GM19238 (cell line): ENCODE measurements around the gene ETNK2.

Experiments used
- DNase-seq: peaks from one replicate; pipeline ENCODE4 v3.0.0; 2011; ENCODE audit warnings: low spot score; ENCODE audit not compliant: insufficient read length

Gene ETNK2, protein sequence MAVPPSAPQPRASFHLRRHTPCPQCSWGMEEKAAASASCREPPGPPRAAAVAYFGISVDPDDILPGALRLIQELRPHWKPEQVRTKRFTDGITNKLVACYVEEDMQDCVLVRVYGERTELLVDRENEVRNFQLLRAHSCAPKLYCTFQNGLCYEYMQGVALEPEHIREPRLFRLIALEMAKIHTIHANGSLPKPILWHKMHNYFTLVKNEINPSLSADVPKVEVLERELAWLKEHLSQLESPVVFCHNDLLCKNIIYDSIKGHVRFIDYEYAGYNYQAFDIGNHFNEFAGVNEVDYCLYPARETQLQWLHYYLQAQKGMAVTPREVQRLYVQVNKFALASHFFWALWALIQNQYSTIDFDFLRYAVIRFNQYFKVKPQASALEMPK

DNA sequence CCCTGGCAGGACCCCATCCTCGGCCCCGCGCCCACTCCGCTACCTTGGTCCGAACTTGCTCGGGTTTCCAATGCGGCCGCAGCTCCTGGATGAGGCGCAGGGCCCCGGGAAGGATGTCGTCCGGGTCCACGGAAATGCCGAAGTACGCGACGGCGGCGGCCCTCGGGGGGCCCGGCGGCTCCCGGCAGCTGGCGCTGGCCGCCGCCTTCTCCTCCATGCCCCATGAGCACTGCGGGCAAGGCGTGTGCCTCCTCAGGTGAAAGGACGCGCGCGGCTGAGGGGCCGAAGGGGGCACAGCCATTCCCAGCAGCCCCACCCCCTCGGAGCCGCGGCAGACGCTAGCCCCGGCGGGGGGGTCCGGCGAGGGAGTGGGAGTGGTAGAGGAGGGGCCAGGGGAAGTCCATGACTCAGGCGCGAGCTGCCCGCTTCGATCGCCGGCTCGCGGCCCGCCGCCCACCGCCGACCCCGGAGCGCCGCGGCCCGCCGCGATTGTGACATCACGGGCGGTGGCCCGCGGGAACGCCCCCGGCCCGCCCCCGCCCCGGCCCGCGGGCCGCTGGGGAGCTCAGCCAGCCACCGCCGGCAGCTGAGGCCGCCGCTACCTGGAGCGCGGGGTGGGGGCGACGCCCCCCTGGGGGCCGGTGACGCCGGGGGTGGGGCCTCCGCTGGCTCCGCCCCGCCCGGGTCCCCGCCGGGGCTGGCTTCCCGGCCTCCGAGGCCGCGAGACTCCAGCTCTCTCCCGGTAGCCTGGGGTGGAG lies at the start of gene ETNK2:
Gene ETNK2, minus strand, starts transcription at position 493 of the 758 bp plus-strand sequence. Its CDS starts 192 bp downstream, at position 301.
- DNase-seq, result no peak

- no peak for DNase-seq
Observed at GRCh38 chr1:204201348-204202040, 49.6 kb upstream of the ETNK2 start.

- no peak for DNase-seq
Observed at GRCh38 chr1:204199579-204199978, 47.7 kb upstream of the ETNK2 start.

DNA sequence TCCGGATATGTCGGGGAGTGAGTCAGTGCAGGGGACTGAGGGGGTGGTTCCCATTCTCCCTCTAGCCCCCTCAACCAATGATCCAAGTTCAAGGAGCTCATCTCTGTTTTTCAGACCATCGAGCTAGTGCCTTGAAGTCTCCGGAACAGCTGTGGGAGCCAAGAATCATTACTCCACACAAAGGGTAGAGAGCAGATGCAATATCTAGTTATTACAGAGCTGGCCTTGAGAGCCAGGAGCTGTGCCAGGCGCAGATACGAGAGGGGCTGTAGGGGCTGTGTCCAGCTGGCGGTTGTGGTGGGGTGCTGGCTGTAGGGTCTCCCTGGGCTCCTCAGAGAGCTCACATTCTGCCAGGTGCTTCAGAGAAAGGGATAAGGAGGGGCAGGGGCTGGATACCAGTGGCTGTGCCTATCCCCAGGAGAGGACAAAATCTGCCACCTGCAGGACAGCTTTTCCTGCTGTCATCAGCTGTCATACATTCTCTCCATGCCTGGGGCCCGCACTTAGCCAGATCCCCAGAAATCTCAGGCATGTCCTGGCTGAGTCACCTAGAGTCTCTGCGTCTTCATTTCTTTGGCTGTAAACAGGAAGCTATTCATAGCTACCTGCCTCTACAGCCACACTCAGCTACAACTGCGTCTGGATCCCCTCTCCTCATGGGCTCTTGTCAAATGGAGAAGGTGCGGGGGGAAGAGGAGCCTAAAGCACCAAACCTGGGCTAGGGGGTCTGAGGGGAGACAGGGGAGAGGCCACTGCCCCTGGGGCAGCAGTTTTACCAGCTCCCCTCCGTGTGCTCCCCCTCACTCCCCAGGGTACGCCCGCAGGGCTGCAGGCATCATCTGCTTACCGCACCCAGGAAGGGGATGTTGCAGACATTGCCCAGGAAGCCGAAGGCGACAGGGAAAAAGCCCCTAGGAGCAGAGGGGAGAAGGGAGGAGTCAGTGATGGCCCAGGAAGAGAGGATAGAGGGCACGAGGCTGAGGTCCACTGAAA lies 46.8 kb upstream of the ETNK2 start:
- DNase-seq, result no peak

GRCh38 chr1:204197068-204197467 lies 45.2 kb upstream of the ETNK2 start:
- no peak for DNase-seq

DNA sequence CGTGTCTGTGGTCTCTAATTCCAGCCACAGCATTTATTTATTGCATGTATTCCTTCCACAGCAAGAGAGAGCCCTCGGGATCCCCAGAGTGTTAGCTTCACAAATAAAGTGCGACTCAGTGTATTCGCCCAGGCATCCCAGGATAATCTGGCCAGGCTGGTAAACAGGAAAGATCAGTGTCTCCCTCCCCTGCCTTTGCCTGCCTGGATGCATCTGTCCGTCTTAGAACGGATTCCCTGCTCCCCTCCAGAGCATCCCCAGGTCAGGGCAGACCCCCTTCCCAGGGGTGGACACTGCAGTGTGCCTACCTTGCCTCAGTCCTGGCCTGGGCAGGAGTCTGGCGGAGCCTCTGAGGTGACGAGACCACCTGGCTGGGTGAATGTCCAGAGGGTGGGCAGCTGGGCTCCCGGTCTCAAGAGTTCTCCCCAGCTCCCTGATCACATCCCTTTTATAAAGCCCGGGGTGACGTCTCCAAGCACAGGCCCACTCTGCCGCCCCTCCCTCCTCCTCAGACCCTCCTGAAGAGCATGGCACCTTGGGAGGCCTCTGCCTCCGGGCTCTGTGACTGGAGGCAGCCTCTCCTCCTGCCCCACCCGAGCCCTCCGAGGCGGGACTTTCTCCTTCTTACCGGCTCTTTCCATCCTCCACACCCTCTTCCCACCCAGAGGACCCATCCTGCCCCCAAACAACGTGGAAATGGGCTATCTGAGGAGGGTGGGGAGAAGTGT lies 44.4 kb upstream of the ETNK2 start, which contains the start of gene KISS1:
Gene KISS1, minus strand, starts transcription at position 424 of the 728 bp plus-strand sequence. CDS start 3,615 bp downstream, outside the sequence.
- DNase-seq, result no peak

DNA sequence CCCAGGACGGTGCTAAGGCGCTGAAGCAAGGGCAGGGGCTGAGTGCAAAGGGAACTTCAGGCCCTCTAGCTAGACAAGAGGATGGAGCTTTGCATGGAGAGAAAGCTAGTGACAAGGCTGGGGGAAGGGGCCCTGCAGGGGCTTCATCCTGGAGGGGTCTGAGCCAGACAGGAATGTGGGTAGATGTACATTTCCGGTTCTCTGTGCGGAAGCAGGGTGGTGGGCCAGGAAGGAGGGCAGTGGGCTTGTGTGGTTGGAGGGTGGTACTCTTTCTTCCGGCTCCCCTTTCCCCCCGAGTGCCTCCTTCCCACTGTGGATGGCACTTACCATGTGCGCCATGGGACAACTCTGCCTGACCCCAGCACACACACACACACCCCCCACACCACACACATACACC lies 42.9 kb upstream of the ETNK2 start:
- no peak for DNase-seq

DNA sequence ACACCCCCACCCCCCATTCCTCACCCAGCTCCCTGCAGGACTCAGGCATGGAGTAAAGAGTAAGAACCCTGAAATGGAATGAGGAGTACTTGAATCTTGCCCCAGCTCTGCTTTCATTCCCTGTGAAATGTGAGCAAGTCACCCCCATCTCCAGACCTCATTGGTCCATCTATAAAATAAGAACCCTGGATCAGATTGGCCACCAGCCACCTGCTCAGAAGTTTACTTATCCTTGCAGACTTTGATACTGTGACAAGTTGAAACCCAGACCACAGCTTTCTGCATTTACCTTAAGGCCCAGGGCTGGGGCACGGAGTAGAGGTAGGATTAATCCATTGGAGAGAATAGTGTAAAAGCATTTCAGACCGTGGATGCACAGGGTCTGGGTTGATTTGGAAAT lies 42.2 kb upstream of the ETNK2 start:
- DNase-seq, result no peak

- DNase-seq, result no peak
Observed at GRCh38 chr1:204192589-204193352, 40.9 kb upstream of the ETNK2 start.

DNA sequence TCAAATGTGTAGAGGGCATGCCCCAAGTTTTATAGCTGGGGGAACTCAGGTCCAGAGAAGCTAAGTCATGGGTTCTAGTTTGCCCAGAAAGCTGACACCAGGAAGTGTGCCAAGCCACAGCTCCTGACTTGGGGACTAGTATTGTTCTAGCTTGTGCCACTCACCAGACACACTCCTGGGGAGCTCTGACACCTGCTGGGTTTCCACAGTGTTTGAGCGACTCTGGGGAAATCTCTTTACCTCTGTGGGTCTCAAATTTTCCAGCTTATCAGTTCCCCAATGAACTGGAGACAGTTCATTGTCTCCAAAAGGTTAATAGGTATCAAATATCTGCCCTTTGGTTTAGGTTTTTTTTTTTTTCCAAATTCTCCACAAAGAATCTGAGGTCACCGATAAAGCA lies 40.2 kb upstream of the ETNK2 start:
- DNase-seq, result no peak

- DNase-seq, result no peak
Observed at GRCh38 chr1:204191456-204191855, 39.6 kb upstream of the ETNK2 start.

GRCh38 chr1:204190212-204191211 lies 38.7 kb upstream of the ETNK2 start:
- DNase-seq, result no peak

- DNase-seq, result no peak
Observed at GRCh38 chr1:204188959-204189639, 37.3 kb upstream of the ETNK2 start.

- DNase-seq, result no peak
Observed at GRCh38 chr1:204186597-204186996, 34.8 kb upstream of the ETNK2 start.

GRCh38 chr1:204181116-204181515 lies 29.3 kb upstream of the ETNK2 start:
- DNase-seq, result no peak

DNA sequence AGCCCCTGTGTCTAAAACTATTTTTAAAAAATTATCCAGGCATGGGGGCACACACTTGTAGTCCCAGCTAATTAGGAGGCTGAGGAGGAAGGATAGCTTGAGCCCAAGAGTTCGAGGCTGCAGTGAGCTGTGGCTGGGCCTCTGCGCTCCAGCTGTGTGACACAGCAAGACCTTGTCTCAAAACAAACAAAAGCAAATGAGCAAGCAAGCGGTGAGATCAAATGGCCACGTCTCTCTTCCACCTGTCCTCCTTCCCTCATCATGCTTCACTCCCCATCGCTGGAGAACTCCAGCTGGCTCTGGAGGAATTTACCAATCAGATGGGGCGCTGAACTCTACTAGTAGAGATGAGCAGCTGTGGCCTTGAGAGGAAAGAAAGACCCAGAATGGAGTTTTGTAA lies 28.3 kb upstream of the ETNK2 start:
- no peak for DNase-seq

DNA sequence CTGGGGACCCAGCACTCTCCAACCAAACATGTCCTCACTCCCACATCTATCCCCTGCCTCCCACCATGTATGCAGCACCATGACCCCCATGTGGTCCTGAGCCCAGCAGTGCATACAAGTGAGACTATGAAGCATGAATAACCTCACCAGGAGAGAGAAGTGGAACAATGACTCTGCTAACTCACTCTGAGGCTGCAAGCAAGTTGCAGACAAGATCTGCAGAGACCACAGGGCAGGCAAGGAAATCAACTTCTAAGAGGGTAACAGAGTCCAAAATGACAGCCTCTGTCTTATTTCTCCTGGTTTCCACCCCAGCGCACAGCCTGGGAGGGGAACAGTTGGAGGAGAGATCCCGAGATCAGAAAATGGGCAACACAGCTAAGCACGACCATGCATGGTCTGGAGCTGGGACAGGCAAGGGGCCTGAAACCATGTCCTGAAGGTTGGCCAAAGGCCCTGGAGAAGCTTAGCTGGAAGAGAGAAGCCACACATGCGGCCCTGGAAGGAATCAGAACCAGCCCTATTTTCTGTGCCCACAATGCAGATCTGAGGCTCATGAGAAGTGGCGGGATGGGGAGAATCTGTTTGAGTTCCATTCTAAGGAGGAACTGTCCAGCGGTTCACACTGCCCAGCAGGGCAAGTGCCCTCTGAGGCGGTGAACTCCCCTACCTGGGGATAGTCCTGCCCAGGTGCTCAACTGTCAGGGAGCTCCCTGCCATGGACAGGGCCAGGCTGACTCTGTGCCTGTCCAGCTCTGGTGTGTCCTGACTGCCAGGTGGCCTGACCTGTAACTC lies 26.8 kb upstream of the ETNK2 start:
- no peak for DNase-seq
